Spleen (tissue), 7 donors: ENCODE results near the gene MMP25.

Source experiments
- POLR2A ChIP-seq, 3 donors: fragments of 450-650 bp; IDR thresholded peaks; one replicate each; pipeline ENCODE4 v1.5.1; 2017; ENCODE audit warnings: antibody characterized with exemption in 3 of 3, mild to moderate bottlenecking in 1 of 3
- POLR2AphosphoS5 ChIP-seq, 3 donors: sonication (generic); formaldehyde crosslinking; IDR thresholded peaks; one replicate each; pipeline ENCODE4 v1.5.1; 2017; ENCODE audit warnings: antibody characterized with exemption in 3 of 3
- TF ChIP-seq, protein P1 (sequence below), 11 experiments: fragments of 200-600 bp in 7 of 11; fragments of 450-650 bp in 4 of 11; sonication (generic) in 4 of 11; IDR thresholded peaks in 8 of 11; conservative IDR thresholded peaks in 3 of 11; 1 replicate in 7 of 11; 2 replicates in 4 of 11; pipeline versions ENCODE4 v1.4.0 to v1.8.0; 2016 to 2021; ENCODE audit warnings: antibody characterized with exemption in 11 of 11, inconsistent platforms in 4 of 11, mild to moderate bottlenecking in 1 of 11
- donor health status: DM: no; HTN: no; CAD: no; lungs with moderate emphysema.
- donor health status: DM: no; HTN: no; CAD: no.
- donor health status: DM: no; HTN: no; CAD: no.

DNA sequence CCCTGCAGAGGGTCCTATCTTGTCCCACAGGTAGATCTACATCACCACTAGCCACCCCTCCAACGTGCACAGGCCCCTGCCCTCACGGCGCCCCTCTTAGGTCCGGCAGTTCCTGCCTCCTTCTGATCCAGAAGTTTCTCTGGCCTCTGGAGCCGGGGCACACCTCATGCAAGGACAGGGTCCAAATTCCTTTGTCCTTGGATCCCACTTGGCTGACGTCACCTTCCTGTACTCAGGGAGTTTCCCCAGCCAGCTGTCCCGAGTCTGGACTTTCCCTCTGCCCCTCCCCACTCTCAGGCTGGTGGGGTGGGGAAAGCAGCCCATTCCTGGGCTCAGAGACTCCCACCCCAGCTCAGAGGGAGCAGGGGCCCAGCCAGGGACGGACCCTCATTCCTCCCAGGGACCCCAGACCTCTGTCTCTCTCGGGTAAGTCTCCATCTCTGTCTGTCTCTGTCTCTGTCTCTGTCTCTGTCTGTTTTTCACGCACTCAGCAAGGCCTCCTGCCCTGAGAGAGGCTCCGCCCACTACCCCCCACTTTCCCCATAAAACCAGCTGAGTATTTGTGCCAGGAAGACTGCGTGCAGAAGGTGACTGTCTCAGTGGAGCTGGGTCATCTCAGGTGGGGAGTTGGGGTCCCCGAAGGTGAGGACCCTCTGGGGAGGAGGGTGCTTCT, 18.8 kb downstream of the MMP25 start, which contains the start of gene IL32:
- TF ChIP-seq, protein P1, sequence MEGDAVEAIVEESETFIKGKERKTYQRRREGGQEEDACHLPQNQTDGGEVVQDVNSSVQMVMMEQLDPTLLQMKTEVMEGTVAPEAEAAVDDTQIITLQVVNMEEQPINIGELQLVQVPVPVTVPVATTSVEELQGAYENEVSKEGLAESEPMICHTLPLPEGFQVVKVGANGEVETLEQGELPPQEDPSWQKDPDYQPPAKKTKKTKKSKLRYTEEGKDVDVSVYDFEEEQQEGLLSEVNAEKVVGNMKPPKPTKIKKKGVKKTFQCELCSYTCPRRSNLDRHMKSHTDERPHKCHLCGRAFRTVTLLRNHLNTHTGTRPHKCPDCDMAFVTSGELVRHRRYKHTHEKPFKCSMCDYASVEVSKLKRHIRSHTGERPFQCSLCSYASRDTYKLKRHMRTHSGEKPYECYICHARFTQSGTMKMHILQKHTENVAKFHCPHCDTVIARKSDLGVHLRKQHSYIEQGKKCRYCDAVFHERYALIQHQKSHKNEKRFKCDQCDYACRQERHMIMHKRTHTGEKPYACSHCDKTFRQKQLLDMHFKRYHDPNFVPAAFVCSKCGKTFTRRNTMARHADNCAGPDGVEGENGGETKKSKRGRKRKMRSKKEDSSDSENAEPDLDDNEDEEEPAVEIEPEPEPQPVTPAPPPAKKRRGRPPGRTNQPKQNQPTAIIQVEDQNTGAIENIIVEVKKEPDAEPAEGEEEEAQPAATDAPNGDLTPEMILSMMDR (IDR thresholded peaks at IDR 0.05 in 8 of 11, conservative IDR thresholded peaks at IDR 0.05 in 3 of 11), result no peak
- TF ChIP-seq POLR2A (IDR thresholded peaks at IDR 0.05), result no peak
- TF ChIP-seq POLR2AphosphoS5 (IDR thresholded peaks at IDR 0.05), result peak; percentile 30 to 81 (median 77)
